Spinal cord (tissue), 10 donors: ENCODE measurements around the gene PDE10A. TPM values are rescaled to one million over a fixed set of nuclear protein-coding genes. Genes with fewer than 3 reads are reported as not detected.
"Not testable (repeated sequence)": the region's sequence is repeated elsewhere in the genome, so short reads cannot be mapped to it uniquely, and the experiment has no call there.

Experiments
- DNase-seq, 6 donors: peaks; one replicate each; pipeline versions ENCODE4 v3.0.0 to v3.0.0-alpha.2; 2013 to 2015; ENCODE audit warnings: low spot score in 6 of 6, low read depth in 4 of 6
- H3K27ac ChIP-seq: one replicate; pipeline ENCODE4 v1.5.1; 2013; ENCODE audit warnings: low read depth, low read length, control low read depth
- H3K27me3 ChIP-seq: one replicate; pipeline ENCODE4 v1.6.1; 2013; ENCODE audit warnings: low read length; ENCODE audit not compliant: control insufficient read depth, insufficient read depth
- H3K36me3 ChIP-seq: one replicate; pipeline ENCODE4 v1.6.1; 2013; ENCODE audit warnings: low read length; ENCODE audit not compliant: control insufficient read depth, insufficient read depth
- H3K4me1 ChIP-seq: one replicate; pipeline ENCODE4 v1.6.1; 2013; ENCODE audit warnings: low read length; ENCODE audit not compliant: control insufficient read depth, insufficient read depth
- H3K4me3 ChIP-seq: one replicate; pipeline ENCODE4 v1.5.1; 2013; ENCODE audit warnings: low read depth, low read length, control low read depth
- H3K9me3 ChIP-seq: one replicate; pipeline ENCODE4 v1.6.1; 2013; ENCODE audit warnings: low read length; ENCODE audit not compliant: control insufficient read depth, insufficient read depth
- WGBS: methylation state at CpG from one replicate; pipeline ENCODE4 v1.1.5; 2013; ENCODE audit warnings: missing lambda C conversion rate; ENCODE audit not compliant: insufficient coverage; 5-methylcytosine and 5-hydroxymethylcytosine counted together
- polyA plus RNA-seq, 2 donors: library from polyadenylated mRNA; unstranded; fragments of 120-200 nt; gene quantifications; one replicate each; pipeline ENCODE4 v1.2.1, GENCODE V29; 2013; ENCODE audit not compliant: insufficient read length in 2 of 2
- total RNA-seq, 2 donors: library from RNA; depleted of rRNA in 1 of 2; stranded (reverse); fragments of 120-200 nt in 1 of 2; fragments of >200 nt in 1 of 2; gene quantifications; one replicate each; pipeline versions ENCODE4 v1.2.3 to v1.2.4, GENCODE V29; 2013 to 2014
- donor health status: healthy.

Gene PDE10A
- total and polyA plus RNA-seq, 4 donors = 10.9 to 28.2 (median 14.2) TPM

DNA sequence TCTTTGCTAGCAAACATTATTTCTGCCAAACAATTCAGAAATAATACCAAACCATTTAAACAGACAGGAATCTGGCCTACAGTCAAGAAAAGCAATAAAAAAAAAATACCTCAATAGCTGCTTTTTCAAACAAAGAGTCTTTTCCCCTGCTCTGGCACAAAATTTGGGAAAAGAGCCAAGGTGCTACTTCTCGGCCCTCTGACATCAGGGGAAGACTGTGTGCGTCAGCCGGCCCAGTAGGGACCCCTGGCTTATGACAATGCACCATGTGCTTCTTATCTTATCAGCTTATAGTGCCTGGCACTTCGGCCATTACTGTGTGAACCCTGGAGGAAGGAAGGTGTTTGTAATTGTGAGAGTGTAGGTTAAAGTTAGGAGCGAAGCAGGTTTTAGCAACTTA, 89.4 kb downstream of the PDE10A start:
- Histone ChIP-seq H3K4me1 (peaks cover 3% of the 10 kb centered on the region), H3K9me3 (no peaks in the 10 kb centered on the region), H3K4me3 (no peak overlapping the region), H3K27me3 (no peaks in the 10 kb centered on the region), H3K27ac (no peak overlapping the region), H3K36me3 (no peaks in the 10 kb centered on the region)
- 0% methylated on average over 1 of the region's 5 CpGs for WGBS
- peak in 5 of 6 donors; percentile 6 to 74 (median 28) for DNase-seq

DNA sequence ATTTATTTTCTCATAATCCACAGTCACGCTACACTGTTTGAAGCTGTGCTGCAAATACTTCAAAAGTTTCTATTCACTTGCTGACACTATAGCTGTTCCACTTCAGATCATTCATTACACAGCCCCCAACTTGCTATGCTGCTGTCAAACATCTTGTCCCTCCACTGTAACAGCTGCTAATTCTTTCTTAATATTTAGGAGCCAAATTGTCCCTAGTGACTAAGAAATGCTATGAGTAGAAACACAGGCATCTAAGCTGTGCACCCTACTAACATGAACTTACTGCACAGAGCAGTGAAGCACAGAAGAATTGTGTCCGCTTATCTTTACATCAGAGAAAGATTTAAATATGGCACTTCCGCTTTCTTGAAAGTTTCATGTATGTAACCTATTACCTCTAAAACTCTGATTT, 91.3 kb downstream of the PDE10A start:
- Histone ChIP-seq H3K4me3 (no peak overlapping the region), H3K9me3 (no peaks in the 10 kb centered on the region), H3K36me3 (no peaks in the 10 kb centered on the region), H3K27me3 (no peaks in the 10 kb centered on the region), H3K27ac (no peak overlapping the region), H3K4me1 (peaks cover 3% of the 10 kb centered on the region)
- DNase-seq = no peak
- WGBS = 89% methylated on average over 1 of the region's 3 CpGs

DNA sequence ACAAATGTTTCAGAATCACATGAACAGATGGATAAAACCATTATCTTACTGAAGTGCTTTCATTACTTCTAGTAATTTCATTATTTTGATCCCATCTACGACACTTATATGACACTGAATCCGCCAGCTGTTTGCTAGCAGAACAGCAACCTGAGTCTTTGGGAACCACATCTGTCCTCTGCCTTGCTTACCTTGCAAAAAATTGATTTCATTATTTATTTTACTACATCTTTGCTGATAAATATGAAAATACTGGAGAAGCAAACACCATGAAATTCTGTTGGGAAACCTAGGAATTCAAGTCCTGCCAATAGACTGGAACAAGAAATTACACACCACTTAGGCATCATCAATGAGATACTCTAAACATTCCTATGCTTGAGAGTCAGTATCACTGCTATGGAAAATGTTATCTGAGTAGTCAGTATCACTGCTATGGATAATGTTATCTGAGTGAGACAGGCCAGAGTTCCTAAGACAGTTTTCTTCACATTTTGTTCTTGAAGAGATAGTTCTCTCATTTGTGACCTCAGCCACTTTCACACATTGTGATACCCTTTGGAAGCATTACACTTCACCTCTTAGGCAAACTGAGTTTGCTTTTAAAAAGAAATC, 91.9 kb downstream of the PDE10A start:
- WGBS = 100% methylated on average over 2 of the region's 2 CpGs
- H3K27me3 ChIP-seq = no peaks in the 10 kb centered on the region
- H3K4me1 ChIP-seq = peaks cover 3% of the 10 kb centered on the region
- no peak for DNase-seq
- no peaks in the 10 kb centered on the region for H3K36me3 ChIP-seq
- H3K27ac ChIP-seq = no peak overlapping the region
- H3K9me3 ChIP-seq = no peaks in the 10 kb centered on the region
- H3K4me3 ChIP-seq = no peak overlapping the region

DNA sequence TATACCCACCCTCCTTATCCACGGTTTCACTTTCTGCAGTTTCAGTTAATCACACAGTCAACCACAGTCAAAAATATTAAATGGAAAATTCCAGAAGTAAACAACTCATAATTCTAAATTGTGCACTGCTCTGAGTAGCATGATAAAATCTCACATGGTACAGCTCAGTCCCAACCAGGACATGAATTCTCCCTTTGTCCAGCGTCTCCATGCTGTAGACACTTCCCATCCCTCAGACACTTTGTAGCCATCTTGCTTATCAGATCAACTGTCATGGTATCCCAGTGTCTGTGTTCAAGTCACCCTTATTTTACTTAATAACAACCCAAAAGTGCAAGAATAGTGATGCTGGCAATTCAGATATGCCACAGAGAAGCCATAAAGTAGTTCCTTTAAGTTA, 94.7 kb downstream of the PDE10A start:
- no peak overlapping the region for H3K4me3 ChIP-seq
- H3K36me3 ChIP-seq = no peaks in the 10 kb centered on the region
- WGBS = 100% methylated on average over 2 of the region's 2 CpGs
- H3K27me3 ChIP-seq = no peaks in the 10 kb centered on the region
- DNase-seq = no peak
- H3K4me1 ChIP-seq = no peaks in the 10 kb centered on the region
- H3K9me3 ChIP-seq = peaks cover 3% of the 10 kb centered on the region
- H3K27ac ChIP-seq = no peak overlapping the region

DNA sequence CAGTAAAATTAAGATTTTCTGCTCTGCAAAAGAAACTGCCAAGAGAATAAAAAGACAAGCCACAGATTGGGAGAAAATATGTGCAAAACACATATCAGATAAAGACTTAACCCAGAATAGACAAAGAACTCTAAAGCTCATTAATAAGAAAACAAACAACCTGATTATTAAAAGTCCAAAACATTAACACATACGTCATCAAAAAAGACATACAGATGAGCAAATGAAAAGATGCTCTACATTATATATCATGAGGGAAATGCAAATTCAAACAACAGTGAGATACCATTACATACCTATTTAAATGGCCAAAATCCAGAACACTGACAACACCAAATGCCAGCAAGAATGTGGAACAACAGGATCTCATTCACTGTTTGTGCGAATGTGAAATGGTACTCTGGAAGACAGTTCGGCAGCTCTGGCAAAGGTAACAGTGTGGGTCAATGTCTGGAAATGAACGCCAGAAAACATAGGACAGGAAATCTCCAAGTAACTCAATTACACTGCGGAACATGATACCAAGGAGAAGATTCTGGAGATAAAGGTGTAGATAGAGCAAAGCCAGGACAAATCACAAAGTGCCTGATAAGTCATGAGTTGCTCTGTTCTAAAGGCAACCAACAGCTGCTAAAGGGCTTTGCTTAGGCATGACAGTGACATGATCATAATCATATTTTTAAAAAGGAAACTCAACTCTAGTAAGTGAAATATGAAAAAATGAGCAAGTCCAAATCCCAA, 96.8 kb downstream of the PDE10A start:
- no peak overlapping the region for H3K4me3 ChIP-seq
- no peak overlapping the region for H3K27ac ChIP-seq
- H3K27me3 ChIP-seq = no peaks in the 10 kb centered on the region
- H3K36me3 ChIP-seq = no peaks in the 10 kb centered on the region
- WGBS = 83% methylated on average over 3 of the region's 5 CpGs
- H3K4me1 ChIP-seq = no peaks in the 10 kb centered on the region
- no peak for DNase-seq
- peaks cover 3% of the 10 kb centered on the region for H3K9me3 ChIP-seq

DNA sequence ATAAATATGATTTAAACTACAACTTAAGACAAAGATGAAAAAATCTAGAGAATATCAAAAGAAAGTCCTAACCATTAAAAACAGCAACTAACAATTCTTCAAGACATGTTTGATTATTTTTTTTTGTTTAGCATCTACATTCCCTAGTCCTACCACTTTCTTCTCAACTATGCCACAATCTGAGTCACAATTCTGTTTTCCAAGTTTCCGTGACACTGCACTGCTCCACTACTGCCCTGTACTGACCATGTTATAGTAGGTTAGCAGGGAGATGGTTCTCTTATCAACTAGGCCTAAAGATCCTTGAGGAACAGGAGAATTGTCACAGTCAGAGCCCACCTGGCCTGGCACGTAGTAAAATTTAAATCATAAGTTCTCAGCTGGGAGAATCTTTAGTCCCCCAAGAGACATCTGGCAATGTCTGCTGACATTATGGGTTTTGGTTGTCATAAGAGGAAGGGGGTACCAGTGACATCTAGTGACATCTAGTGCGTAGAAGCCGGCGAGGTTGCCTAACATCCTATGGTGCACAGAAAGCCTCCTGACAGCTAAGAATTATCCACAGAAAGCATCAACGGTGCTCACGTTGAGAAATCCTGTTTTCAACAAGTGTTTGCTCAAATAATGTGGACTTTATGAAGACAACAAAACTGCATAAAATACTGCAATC, 100.5 kb downstream of the PDE10A start:
- no peak for DNase-seq
- H3K36me3 ChIP-seq = no peaks in the 10 kb centered on the region

DNA sequence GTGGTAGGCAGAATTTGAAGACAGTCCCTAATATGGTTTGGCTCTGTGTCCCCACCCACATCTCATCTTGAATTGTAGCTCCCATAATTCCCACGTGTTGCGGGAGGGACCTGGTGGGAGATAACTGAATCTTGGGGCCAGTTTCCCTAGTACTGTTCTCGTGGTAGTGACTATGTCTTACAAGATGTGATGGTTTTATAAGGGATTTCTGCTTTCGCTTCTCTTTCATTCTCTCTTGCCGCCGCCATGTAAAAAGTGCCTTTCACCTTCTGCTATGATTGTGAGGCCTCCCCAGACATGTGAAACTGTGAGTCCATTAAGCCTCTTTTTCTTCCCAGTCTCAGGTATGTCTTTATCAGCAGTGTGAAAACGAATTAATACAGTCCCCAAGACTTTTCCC, 103.4 kb downstream of the PDE10A start:
- H3K4me1 ChIP-seq = no peaks in the 10 kb centered on the region
- no peak for DNase-seq
- H3K9me3 ChIP-seq = no peaks in the 10 kb centered on the region
- WGBS = 96% methylated on average over 4 of the region's 7 CpGs
- no peaks in the 10 kb centered on the region for H3K27me3 ChIP-seq
- no peak overlapping the region for H3K4me3 ChIP-seq
- H3K27ac ChIP-seq = no peak overlapping the region
- H3K36me3 ChIP-seq = no peaks in the 10 kb centered on the region

More for the DNA sequence above, 100.5 kb downstream of the PDE10A start:
- Histone ChIP-seq H3K4me3 (no peak overlapping the region), H3K27me3 (no peaks in the 10 kb centered on the region), H3K4me1 (no peaks in the 10 kb centered on the region), H3K9me3 (peaks cover 3% of the 10 kb centered on the region), H3K27ac (no peak overlapping the region)
- 88% methylated on average over 1 of the region's 7 CpGs for WGBS

DNA sequence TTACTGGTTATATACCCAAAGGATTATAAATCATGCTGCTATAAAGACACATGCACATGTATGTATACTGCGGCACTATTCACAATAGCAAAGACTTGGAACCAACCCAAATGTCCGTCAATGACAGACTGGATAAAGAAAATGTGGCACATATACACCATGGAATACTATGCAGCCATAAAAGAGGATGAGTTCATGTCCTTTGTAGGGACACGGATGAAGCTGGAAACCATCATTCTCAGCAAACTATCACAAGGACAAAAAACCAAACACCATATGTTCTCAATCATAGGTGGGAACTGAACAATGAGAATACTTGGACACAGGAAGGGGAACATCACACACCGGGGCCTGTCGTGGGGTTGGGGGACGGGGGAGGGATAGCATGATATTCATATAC, 104.9 kb downstream of the PDE10A start:
- H3K4me1 ChIP-seq, H3K4me3 ChIP-seq, H3K36me3 ChIP-seq, DNase-seq, H3K27me3 ChIP-seq, H3K27ac ChIP-seq, H3K9me3 ChIP-seq: not testable (repeated sequence)
- no CpG with 5 or more reads among the region's 6 CpGs for WGBS

DNA sequence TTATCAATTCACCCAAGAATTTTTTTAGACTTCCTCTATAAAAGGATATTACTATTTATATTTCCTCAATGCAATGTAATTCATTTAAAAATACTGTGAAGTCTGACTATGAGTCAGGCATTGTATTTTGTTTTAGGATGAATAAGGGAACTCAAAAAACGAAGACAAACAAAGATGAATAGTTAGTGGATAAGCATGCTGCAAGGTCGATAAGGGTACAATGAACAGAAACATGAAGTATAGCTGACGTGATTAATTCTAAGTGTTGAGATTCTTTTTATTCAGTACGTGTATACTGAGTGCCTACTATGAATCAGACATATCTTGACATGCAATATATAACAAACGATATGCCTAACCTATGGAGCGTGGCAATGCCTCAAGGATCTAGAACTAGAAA, 105.4 kb downstream of the PDE10A start:
- H3K27ac ChIP-seq = no peak overlapping the region
- no peaks in the 10 kb centered on the region for H3K36me3 ChIP-seq
- H3K4me1 ChIP-seq = no peaks in the 10 kb centered on the region
- DNase-seq = no peak
- H3K27me3 ChIP-seq = no peaks in the 10 kb centered on the region
- H3K9me3 ChIP-seq = no peaks in the 10 kb centered on the region
- 71% methylated on average over 2 of the region's 6 CpGs for WGBS
- H3K4me3 ChIP-seq = no peak overlapping the region
